ENCODE measurements around the gene HEXD. TPM values are rescaled to one million over a fixed set of nuclear protein-coding genes. Genes with fewer than 3 reads are reported as not detected.
A peak's percentile ranks its signal among the peaks of the same experiment; 100 is the strongest.
"Not testable (repeated sequence)": the region's sequence is repeated elsewhere in the genome, so short reads cannot be mapped to it uniquely, and the experiment has no call there.

Gene HEXD
- polyA plus RNA-seq, 3 donors = 8.9 to 61.5 (median 12.7) TPM

- Histone ChIP-seq H3K79me2 (ENCODE audit: insufficient read depth, low read length) (peaks cover 20% of the 10 kb centered on the region), H3K4me1 (ENCODE audit: control insufficient read depth in 1 of 2, insufficient read depth in 2 of 2, low read length in 2 of 2) (peaks cover 44 to 54% of the 10 kb centered on the region in 2 donors), H4K20me1 (ENCODE audit: insufficient read depth, low read length) (peaks cover 18% of the 10 kb centered on the region)
- H3K4me3 Mint-ChIP-seq; H3K36me3 Mint-ChIP-seq; H3K4me2 ChIP-seq (replicated peaks; ENCODE audit: extremely low read depth, low read length, poor library complexity, severe bottlenecking); H3K27me3 ChIP-seq (ENCODE audit: control insufficient read depth in 2 of 2, insufficient read depth in 2 of 2, low read length in 2 of 2); H2AFZ ChIP-seq (ENCODE audit: insufficient read depth, low read depth, low read length, poor library complexity, severe bottlenecking); H3K4me3 ChIP-seq (replicated peaks in 1 of 3; ENCODE audit: low read depth in 2 of 3, low read length in 3 of 3); H3K36me3 ChIP-seq (replicated peaks in 1 of 2; ENCODE audit: control insufficient read depth in 1 of 2, insufficient read depth in 2 of 2, low read length in 2 of 2); DNase-seq; H3K9ac ChIP-seq (ENCODE audit: insufficient read depth, low read length, poor library complexity, severe bottlenecking); H3K9me3 Mint-ChIP-seq; H3K9me3 ChIP-seq (replicated peaks in 1 of 2; ENCODE audit: control insufficient read depth in 1 of 2, insufficient read depth in 1 of 2, low read length in 2 of 2); H3K27me3 Mint-ChIP-seq (ENCODE audit: low read depth in 3 of 3); H3K27ac ChIP-seq (ENCODE audit: low read depth in 1 of 2, low read length in 2 of 2): not testable (repeated sequence)
- Mint-ChIP-seq H3K27ac (peak overlapping the region in 2 of 7 donors; percentile 56), H3K4me1 (peaks cover 39% of the 10 kb centered on the region)
- 92% methylated on average over 17 of the region's 21 CpGs for WGBS (ENCODE audit: insufficient coverage)
- intact Hi-C loops (cut with micrococcal nuclease) = loop anchor here in 1 of 2 donors (10.0 kb wide), 3 partner anchors 159 to 419 kb away; partner anchors contain the start of genes DCXR, RAB40B and RAC3
Observed at GRCh38 chr17:82453706-82454105, 35.6 kb downstream of the HEXD start.

- peak overlapping the region; percentile 99 for H3K9ac ChIP-seq (ENCODE audit: insufficient read depth, low read length, poor library complexity, severe bottlenecking)
- intact Hi-C loops (cut with micrococcal nuclease) = loop anchor here in 1 of 2 donors (10.0 kb wide), 3 partner anchors 162 to 422 kb away; partner anchors contain the start of genes DCXR, RAB40B and RAC3
- no peak for TF ChIP-seq CTCF (IDR thresholded peaks at IDR 0.05)
Observed at GRCh38 chr17:82457073-82457928, 39.2 kb downstream of the HEXD start.

More at GRCh38 chr17:82457073-82457928, 39.2 kb downstream of the HEXD start:
- Mint-ChIP-seq H3K4me3 (peak overlapping the region; percentile 88 to 93), H3K9me3 (peaks cover 0 to 6% (median 2%) of the 10 kb centered on the region in 7 donors), H3K27me3 (ENCODE audit: low read depth in 3 of 3) (peaks cover 0 to 1% (median 0%) of the 10 kb centered on the region in 3 donors), H3K27ac (peak overlapping the region; percentile 97 to 99 (median 99)), H3K4me1 (peaks cover 28% of the 10 kb centered on the region), H3K36me3 (peaks cover 21 to 27% of the 10 kb centered on the region in 2 donors)
- Histone ChIP-seq H3K4me3 (replicated peaks in 1 of 3; ENCODE audit: low read depth in 2 of 3, low read length in 3 of 3) (peak overlapping the region; percentile 78 to 89 (median 86)), H2AFZ (ENCODE audit: insufficient read depth, low read depth, low read length, poor library complexity, severe bottlenecking) (peak overlapping the region; percentile 69), H3K4me2 (replicated peaks; ENCODE audit: extremely low read depth, low read length, poor library complexity, severe bottlenecking) (peak overlapping the region; percentile 96), H3K27ac (ENCODE audit: low read depth in 1 of 2, low read length in 2 of 2) (peak overlapping the region; percentile 95 to 99), H4K20me1 (ENCODE audit: insufficient read depth, low read length) (peaks cover 15% of the 10 kb centered on the region), H3K36me3 (replicated peaks in 1 of 2; ENCODE audit: control insufficient read depth in 1 of 2, insufficient read depth in 2 of 2, low read length in 2 of 2) (peaks cover 18 to 24% of the 10 kb centered on the region in 2 donors), H3K4me1 (ENCODE audit: control insufficient read depth in 1 of 2, insufficient read depth in 2 of 2, low read length in 2 of 2) (peaks cover 30 to 38% of the 10 kb centered on the region in 2 donors), H3K9me3 (replicated peaks in 1 of 2; ENCODE audit: control insufficient read depth in 1 of 2, insufficient read depth in 1 of 2, low read length in 2 of 2) (no peaks in the 10 kb centered on the region), H3K27me3 (ENCODE audit: control insufficient read depth in 2 of 2, insufficient read depth in 2 of 2, low read length in 2 of 2) (no peaks in the 10 kb centered on the region), H3K79me2 (ENCODE audit: insufficient read depth, low read length) (peaks cover 26% of the 10 kb centered on the region)
- 38% methylated on average over 7 of the region's 10 CpGs for WGBS (ENCODE audit: insufficient coverage)
- DNase-seq = peak; percentile 57 to 63 (median 59)
